HEK293T (cell line): ENCODE data around the gene C1QC.

ENCODE experiments used
- CTCF ChIA-PET: fragments of 350-600 bp; formaldehyde crosslinking; extraction: SDS; loops from one replicate; lab custom pipeline; 2021; ENCODE audit warnings: antibody characterized with exemption, inconsistent platforms; lab: Yijun Ruan, JAX
- POLR2A ChIA-PET: fragments of 350-600 bp; formaldehyde crosslinking; extraction: SDS; loops from one replicate; lab custom pipeline; 2020; ENCODE audit warnings: antibody characterized with exemption, inconsistent platforms; lab: Yijun Ruan, JAX
- DNase-seq: peaks from one replicate; pipeline ENCODE4 v3.0.0; 2012; ENCODE audit warnings: mixed read lengths; ENCODE audit errors: extremely low spot score
- ARNT ChIP-seq: fragments of 450-650 bp; IDR thresholded peaks from 2 replicates; pipeline ENCODE4 v1.6.1; 2017; ENCODE audit warnings: mild to moderate bottlenecking
- BHLHE40 ChIP-seq: fragments of 450-650 bp; IDR thresholded peaks from 2 replicates; pipeline ENCODE4 v1.6.1; 2016; ENCODE audit warnings: mild to moderate bottlenecking, moderate library complexity, borderline replicate concordance
- CTBP1 ChIP-seq: fragments of 450-650 bp; IDR thresholded peaks from 2 replicates; pipeline ENCODE4 v1.6.1; 2016; ENCODE audit warnings: borderline replicate concordance
- ELF4 ChIP-seq: fragments of 450-650 bp; IDR thresholded peaks from 2 replicates; pipeline ENCODE4 v1.6.1; 2017; ENCODE audit warnings: antibody characterized with exemption
- FOXA1 ChIP-seq: fragments of 450-650 bp; IDR thresholded peaks from 2 replicates; pipeline ENCODE4 v1.6.1; 2016; ENCODE audit warnings: mild to moderate bottlenecking
- FOXK2 ChIP-seq: fragments of 450-650 bp; IDR thresholded peaks from 2 replicates; pipeline ENCODE4 v1.6.1; 2016; ENCODE audit warnings: mild to moderate bottlenecking
- FOXM1 ChIP-seq: fragments of 450-650 bp; IDR thresholded peaks from 2 replicates; pipeline ENCODE4 v1.6.1; 2017; ENCODE audit warnings: mild to moderate bottlenecking, borderline replicate concordance
- HDGF ChIP-seq: fragments of 450-650 bp; IDR thresholded peaks from 2 replicates; pipeline ENCODE4 v1.6.1; 2017; ENCODE audit warnings: antibody characterized with exemption, borderline replicate concordance
- L3MBTL2 ChIP-seq: fragments of 450-650 bp; conservative IDR thresholded peaks from 2 replicates; pipeline ENCODE4 v1.6.1; 2016; ENCODE audit warnings: mild to moderate bottlenecking
- LEF1 ChIP-seq: fragments of 450-650 bp; IDR thresholded peaks from 2 replicates; pipeline ENCODE4 v1.6.1; 2017; ENCODE audit warnings: mild to moderate bottlenecking, borderline replicate concordance
- NFRKB ChIP-seq: fragments of 450-650 bp; IDR thresholded peaks from 2 replicates; pipeline ENCODE4 v1.6.1; 2016; ENCODE audit warnings: mild to moderate bottlenecking, moderate library complexity
- PKNOX1 ChIP-seq: fragments of 450-650 bp; IDR thresholded peaks from 2 replicates; pipeline ENCODE4 v1.6.1; 2016
- SP1 ChIP-seq: fragments of 450-650 bp; IDR thresholded peaks from 2 replicates; pipeline ENCODE4 v1.6.1; 2017
- SUZ12 ChIP-seq: fragments of 450-650 bp; IDR thresholded peaks from 2 replicates; pipeline ENCODE4 v1.6.1; 2016; ENCODE audit warnings: mild to moderate bottlenecking
- TARDBP ChIP-seq: fragments of 450-650 bp; IDR thresholded peaks from 2 replicates; pipeline ENCODE4 v1.6.1; 2016
- ZNF384 ChIP-seq: fragments of 450-650 bp; IDR thresholded peaks from 2 replicates; pipeline ENCODE4 v1.6.1; 2016

C1QC gene

GRCh38 chr1:22654692-22655091, 11.3 kb downstream of the C1QC start:
- CTCF ChIA-PET = no interaction called here
- TF ChIP-seq SP1 = no peak
- TF ChIP-seq HDGF = no peak
- TF ChIP-seq L3MBTL2 = no peak
- no peak for TF ChIP-seq BHLHE40
- TF ChIP-seq FOXM1 = no peak
- TF ChIP-seq ARNT = no peak
- TF ChIP-seq FOXA1 = no peak
- TF ChIP-seq ELF4 = no peak
- no peak for TF ChIP-seq SUZ12
- TF ChIP-seq CTBP1 = no peak
- TF ChIP-seq FOXK2 = no peak
- no peak for TF ChIP-seq TARDBP
- DNase-seq = no peak
- POLR2A ChIA-PET = no interaction called here

DNA sequence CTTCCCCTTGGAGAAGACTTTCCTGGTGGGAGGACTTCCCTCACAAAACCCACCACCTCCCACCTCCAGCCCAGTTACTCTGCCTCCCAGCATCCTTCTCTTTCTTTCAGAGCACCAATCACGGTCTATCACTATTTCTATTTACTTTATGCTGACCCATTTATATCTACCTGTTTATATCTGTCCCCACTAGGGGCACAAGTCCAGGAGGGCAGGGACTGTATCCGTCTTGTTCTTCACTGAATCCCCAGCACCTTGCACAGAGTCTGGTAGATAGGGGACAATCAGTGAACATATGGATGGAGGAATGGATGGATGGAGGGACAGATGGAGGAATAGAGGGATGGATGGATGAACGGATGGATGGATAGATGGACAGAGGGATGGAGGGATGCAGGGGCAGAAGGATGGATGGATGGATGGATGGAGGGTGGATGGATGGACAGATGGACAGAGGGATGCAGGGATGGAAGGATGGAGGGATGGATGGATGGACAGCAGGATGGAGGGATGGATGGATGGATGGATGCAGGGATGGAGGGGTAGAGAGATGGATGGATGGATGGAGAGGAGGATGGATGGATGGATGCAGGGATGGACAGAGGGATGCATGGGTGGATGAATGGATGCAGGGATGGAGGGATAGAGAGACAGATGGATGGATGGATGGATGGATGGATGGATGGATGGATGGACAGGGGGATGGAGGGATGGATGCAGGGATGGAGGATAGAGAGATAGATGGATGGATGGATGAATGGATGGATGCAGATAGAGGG, 15.1 kb downstream of the C1QC start:
- CTCF ChIA-PET = no interaction called here
- POLR2A ChIA-PET = no interaction called here
- TF ChIP-seq FOXK2 = no peak
- TF ChIP-seq FOXM1 = no peak
- TF ChIP-seq CTBP1 = no peak
- no peak for TF ChIP-seq ZNF384
- no peak for TF ChIP-seq HDGF
- TF ChIP-seq ARNT = no peak
- TF ChIP-seq NFRKB = no peak
- TF ChIP-seq ELF4 = no peak
- TF ChIP-seq SP1 = no peak
- TF ChIP-seq BHLHE40 = no peak

GRCh38 chr1:22660716-22661241, 17.3 kb downstream of the C1QC start:
- TF ChIP-seq ARNT = no peak
- no peak for TF ChIP-seq ELF4
- no peak for TF ChIP-seq SUZ12
- TF ChIP-seq L3MBTL2 = no peak
- no peak for TF ChIP-seq ZNF384
- no peak for TF ChIP-seq FOXK2
- TF ChIP-seq NFRKB = no peak
- TF ChIP-seq SP1 = no peak
- no peak for TF ChIP-seq FOXA1
- no peak for TF ChIP-seq PKNOX1
- TF ChIP-seq CTBP1 = no peak
- TF ChIP-seq LEF1 = no peak
- no peak for TF ChIP-seq BHLHE40
- TF ChIP-seq HDGF = no peak
- TF ChIP-seq TARDBP = no peak
- no peak for TF ChIP-seq FOXM1
- DNase-seq = no peak
- ChIA-PET POLR2A (no interaction called here), CTCF (no interaction called here)

More for the DNA sequence above, 15.1 kb downstream of the C1QC start:
- DNase-seq = no peak

GRCh38 chr1:22661880-22662279, 18.4 kb downstream of the C1QC start:
- no peak for DNase-seq
- ChIA-PET POLR2A (no interaction called here), CTCF (no interaction called here)
- no peak for TF ChIP-seq CTBP1
- TF ChIP-seq ZNF384 = no peak
- no peak for TF ChIP-seq NFRKB
- no peak for TF ChIP-seq HDGF
- no peak for TF ChIP-seq PKNOX1
- TF ChIP-seq SUZ12 = no peak
- no peak for TF ChIP-seq SP1
- no peak for TF ChIP-seq L3MBTL2
- no peak for TF ChIP-seq LEF1
- no peak for TF ChIP-seq TARDBP
- TF ChIP-seq FOXK2 = no peak
- no peak for TF ChIP-seq ELF4
- TF ChIP-seq BHLHE40 = no peak
- TF ChIP-seq ARNT = no peak

- ChIA-PET POLR2A (no interaction called here), CTCF (interaction anchor here (0.9 kb wide), 1 partner anchor 42 kb away, joined by 3 read pairs; no protein-coding TSS in a partner anchor)
- peak; percentile 96 for TF ChIP-seq PKNOX1
- TF ChIP-seq LEF1 = no peak
- no peak for TF ChIP-seq NFRKB
- peak; percentile 65 for DNase-seq
Measured at GRCh38 chr1:22662318-22662717, 18.9 kb downstream of the C1QC start.

- DNase-seq = no peak
- ChIA-PET POLR2A (no interaction called here), CTCF (interaction anchor here (0.9 kb wide), 1 partner anchor 42 kb away, joined by 3 read pairs; no protein-coding TSS in a partner anchor)
- no peak for TF ChIP-seq ELF4
- TF ChIP-seq SP1 = no peak
- no peak for TF ChIP-seq SUZ12
- no peak for TF ChIP-seq PKNOX1
- no peak for TF ChIP-seq LEF1
- TF ChIP-seq ZNF384 = no peak
- TF ChIP-seq NFRKB = no peak
- no peak for TF ChIP-seq FOXA1
- no peak for TF ChIP-seq HDGF
- TF ChIP-seq ARNT = no peak
- TF ChIP-seq BHLHE40 = no peak
- TF ChIP-seq FOXM1 = no peak
Measured at GRCh38 chr1:22662986-22663408, 19.6 kb downstream of the C1QC start.
